Muscle of leg (tissue), 11 donors: ENCODE results near the gene COX6A1. TPM values are rescaled to one million over a fixed set of nuclear protein-coding genes. Genes with fewer than 3 reads are reported as not detected.
"Not testable (repeated sequence)": the region's sequence is repeated elsewhere in the genome, so short reads cannot be mapped to it uniquely, and the experiment has no call there.

Experiments used
- DNase-seq: peaks from one replicate; pipeline ENCODE4 v3.0.0; 2013
- H3K27ac ChIP-seq: one replicate; pipeline ENCODE4 v1.5.1; 2013; ENCODE audit warnings: mild to moderate bottlenecking, low read length, control low read depth
- H3K27me3 ChIP-seq: one replicate; pipeline ENCODE4 v1.6.1; 2013; ENCODE audit warnings: low read length; ENCODE audit not compliant: control insufficient read depth, insufficient read depth
- H3K36me3 ChIP-seq: one replicate; pipeline ENCODE4 v1.6.1; 2013; ENCODE audit warnings: low read length; ENCODE audit not compliant: control insufficient read depth, insufficient read depth
- H3K4me1 ChIP-seq: one replicate; pipeline ENCODE4 v1.6.1; 2013; ENCODE audit warnings: low read length; ENCODE audit not compliant: control insufficient read depth, insufficient read depth
- H3K4me3 ChIP-seq: one replicate; pipeline ENCODE4 v1.5.1; 2013; ENCODE audit warnings: low read length, control low read depth
- H3K9me3 ChIP-seq: replicated peaks from 2 replicates; pipeline ENCODE4 v1.6.1; 2013; ENCODE audit warnings: low read depth, low read length; ENCODE audit not compliant: control insufficient read depth
- WGBS: methylation state at CpG from one replicate; pipeline ENCODE4 v1.1.5; 2013; ENCODE audit warnings: missing lambda C conversion rate; ENCODE audit not compliant: insufficient coverage; 5-methylcytosine and 5-hydroxymethylcytosine counted together
- polyA plus RNA-seq, 8 donors: library from polyadenylated mRNA; unstranded; fragments of 120-200 nt; gene quantifications; one replicate each; pipeline versions ENCODE4 v1.2.1 to v1.2.3, GENCODE V29; 2013; ENCODE audit warnings: inconsistent platforms in 1 of 8, low replicate concordance in 1 of 8; ENCODE audit not compliant: insufficient read length in 8 of 8, insufficient read depth in 1 of 8
- total RNA-seq: library from RNA; stranded (reverse); fragments of 120-200 nt; gene quantifications from one replicate; pipeline ENCODE4 v1.2.4, GENCODE V29; 2013

Gene COX6A1
- total and polyA plus RNA-seq, 9 donors: 105 to 211 (median 133) TPM

DNA sequence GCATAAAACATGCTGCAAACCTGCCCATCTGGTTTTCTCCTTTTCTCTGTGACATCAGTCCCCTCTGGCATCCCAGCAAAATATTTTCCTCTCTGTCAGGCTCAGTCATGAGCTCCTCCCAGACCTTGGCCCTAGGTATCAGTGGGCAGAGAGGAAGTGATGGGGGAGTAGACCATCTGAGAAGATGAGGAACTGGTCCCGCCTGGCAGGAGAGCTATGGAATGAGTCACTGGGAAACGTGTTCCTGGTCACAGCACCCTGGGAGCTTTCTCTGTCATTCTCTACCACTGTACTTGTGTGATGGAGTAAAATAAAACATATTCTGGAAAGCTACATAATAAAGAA lies 36.7 kb downstream of the COX6A1 start:
- H3K9me3 ChIP-seq: no peaks in the 10 kb centered on the region
- H3K27me3 ChIP-seq: no peaks in the 10 kb centered on the region
- no CpG with 5 or more reads among the region's 2 CpGs for WGBS
- peak; percentile 76 for DNase-seq
- no peak overlapping the region for H3K4me3 ChIP-seq
- peaks cover 5% of the 10 kb centered on the region for H3K4me1 ChIP-seq
- H3K36me3 ChIP-seq: no peaks in the 10 kb centered on the region
- H3K27ac ChIP-seq: no peak overlapping the region

DNA sequence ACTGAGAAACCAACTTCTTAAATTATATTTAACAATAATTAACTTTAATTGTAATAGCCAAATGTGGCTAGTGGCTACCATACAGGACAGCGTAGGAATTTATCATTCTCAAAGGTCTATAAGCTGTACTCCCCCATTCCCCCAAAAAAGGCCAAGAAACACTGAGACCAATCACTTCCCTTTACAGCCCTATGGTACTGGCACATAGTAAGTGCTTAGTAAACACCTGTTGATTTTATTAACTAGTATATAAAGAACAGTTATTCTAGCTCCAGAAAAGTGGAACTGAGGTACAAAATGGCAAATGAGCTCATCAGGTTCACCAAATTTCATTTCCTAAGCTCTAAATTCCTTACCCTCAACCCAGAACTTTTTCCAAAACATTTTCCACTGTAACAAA lies 37.7 kb downstream of the COX6A1 start:
- Histone ChIP-seq H3K27ac (no peak overlapping the region), H3K4me1 (no peaks in the 10 kb centered on the region), H3K27me3 (no peaks in the 10 kb centered on the region), H3K9me3 (no peaks in the 10 kb centered on the region), H3K4me3 (no peak overlapping the region), H3K36me3 (no peaks in the 10 kb centered on the region)
- WGBS: no CpG with 5 or more reads among the region's 1 CpG
- DNase-seq: no peak

DNA sequence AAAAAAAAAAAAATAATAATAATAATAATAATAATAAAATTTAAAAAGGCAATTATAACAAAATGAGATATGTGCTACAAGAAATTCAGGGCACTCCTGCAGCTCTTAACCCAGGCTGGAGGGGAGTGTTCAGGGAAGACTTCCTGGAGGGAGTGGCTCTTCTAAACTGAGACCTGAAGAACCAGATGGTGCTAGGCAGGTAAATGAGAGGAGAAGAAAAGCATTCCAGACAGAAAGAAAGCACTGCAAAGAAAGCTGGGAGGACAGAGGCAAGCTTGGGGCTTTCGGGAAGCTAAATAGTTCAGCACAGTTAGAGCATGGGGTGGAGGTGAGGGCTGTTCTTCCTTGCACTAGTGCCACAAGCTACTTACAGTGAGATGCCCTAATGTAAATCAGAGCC lies 41.5 kb downstream of the COX6A1 start:
- 100% methylated on average over 1 of the region's 1 CpG for WGBS
- no peak for DNase-seq
- H3K27ac ChIP-seq: no peak overlapping the region
- H3K4me1 ChIP-seq: no peaks in the 10 kb centered on the region
- no peaks in the 10 kb centered on the region for H3K9me3 ChIP-seq
- no peaks in the 10 kb centered on the region for H3K27me3 ChIP-seq
- H3K36me3 ChIP-seq: peaks cover 12% of the 10 kb centered on the region
- H3K4me3 ChIP-seq: no peak overlapping the region

DNA sequence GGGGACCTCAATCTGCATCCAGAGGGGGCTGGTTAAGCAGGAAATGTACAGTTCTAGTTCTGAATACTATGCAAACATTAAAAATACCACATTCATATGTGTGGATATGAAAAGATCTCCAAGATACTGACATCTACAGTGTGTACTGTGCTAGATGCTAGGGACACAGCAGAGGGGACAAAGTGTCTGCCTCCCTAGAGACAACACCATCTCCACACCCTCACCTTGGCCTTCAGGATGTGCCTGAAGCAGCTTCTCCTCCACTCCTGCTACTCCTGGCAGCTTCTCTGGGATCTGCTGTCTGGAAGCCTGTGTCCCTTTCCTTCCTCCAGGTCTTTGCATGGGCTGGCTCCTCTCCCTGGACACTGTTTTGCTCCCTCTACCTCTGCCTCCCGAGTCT lies 42.3 kb downstream of the COX6A1 start:
- Histone ChIP-seq H3K4me1 (no peaks in the 10 kb centered on the region), H3K27ac (no peak overlapping the region), H3K36me3 (peaks cover 12% of the 10 kb centered on the region), H3K4me3 (no peak overlapping the region), H3K9me3 (no peaks in the 10 kb centered on the region), H3K27me3 (no peaks in the 10 kb centered on the region)
- 71% methylated on average over 1 of the region's 1 CpG for WGBS
- no peak for DNase-seq

DNA sequence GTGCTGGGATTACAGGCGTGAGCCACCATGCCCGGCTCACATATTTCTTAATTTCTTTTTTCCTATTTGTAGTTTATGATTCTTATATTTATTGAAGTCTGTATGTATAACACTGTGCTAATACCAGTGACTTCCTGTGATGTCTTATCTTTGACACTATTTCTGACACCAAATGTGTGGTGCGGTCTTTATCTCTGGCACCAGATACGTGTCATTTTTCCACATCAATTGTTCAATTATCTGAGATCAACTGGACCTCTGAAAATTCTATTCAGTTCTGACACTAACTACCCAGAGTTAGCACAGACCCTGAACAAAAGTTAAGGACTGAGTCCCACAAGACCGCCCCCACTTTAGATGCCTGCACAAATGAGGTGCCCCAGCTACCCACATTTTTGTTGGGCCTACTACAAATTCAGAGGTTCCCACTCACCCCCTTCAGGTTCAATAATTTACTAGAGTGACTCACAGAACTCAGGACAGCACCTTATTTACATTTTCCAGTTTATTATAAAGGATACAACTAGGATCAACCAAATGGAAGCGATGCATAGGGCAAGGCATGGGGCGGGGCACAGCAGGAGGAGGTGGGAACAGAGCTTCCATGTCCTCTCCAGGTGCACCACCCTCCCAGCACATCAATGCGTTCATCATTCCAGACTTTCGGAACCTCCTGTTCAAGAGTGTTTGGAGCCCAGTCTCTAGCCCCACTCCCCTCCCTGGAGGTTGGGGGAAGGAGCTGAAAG lies 43.3 kb downstream of the COX6A1 start:
- H3K9me3 ChIP-seq: no peaks in the 10 kb centered on the region
- 95% methylated on average over 4 of the region's 9 CpGs for WGBS
- no peak for DNase-seq
- H3K4me3 ChIP-seq: no peak overlapping the region
- peaks cover 12% of the 10 kb centered on the region for H3K36me3 ChIP-seq
- H3K4me1 ChIP-seq: no peaks in the 10 kb centered on the region
- H3K27me3 ChIP-seq: no peaks in the 10 kb centered on the region
- H3K27ac ChIP-seq: no peak overlapping the region

DNA sequence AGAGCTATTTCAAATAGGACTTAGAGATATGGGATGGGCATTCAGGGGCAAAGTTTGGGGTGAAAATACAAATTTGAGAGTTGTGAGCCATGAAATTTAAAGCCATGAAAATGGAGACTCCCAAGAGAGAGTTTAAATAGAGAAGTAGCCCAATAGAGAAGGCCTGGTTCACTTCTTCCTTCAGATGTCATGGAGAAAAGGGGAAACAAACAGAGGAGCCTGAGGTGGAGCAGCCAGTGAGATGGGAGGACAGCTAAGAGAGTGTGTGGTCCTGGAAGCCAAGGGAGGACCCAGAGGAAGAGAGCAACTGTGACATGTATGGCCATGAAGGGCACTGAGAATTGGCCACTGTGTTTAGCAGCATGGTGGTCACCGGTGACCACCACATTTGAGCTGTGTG lies 45.7 kb downstream of the COX6A1 start:
- Histone ChIP-seq H3K4me1 (no peaks in the 10 kb centered on the region), H3K9me3 (no peaks in the 10 kb centered on the region), H3K27me3 (no peaks in the 10 kb centered on the region), H3K36me3 (peaks cover 15% of the 10 kb centered on the region), H3K27ac (no peak overlapping the region), H3K4me3 (no peak overlapping the region)
- DNase-seq: no peak
- WGBS: 94% methylated on average over 1 of the region's 1 CpG

DNA sequence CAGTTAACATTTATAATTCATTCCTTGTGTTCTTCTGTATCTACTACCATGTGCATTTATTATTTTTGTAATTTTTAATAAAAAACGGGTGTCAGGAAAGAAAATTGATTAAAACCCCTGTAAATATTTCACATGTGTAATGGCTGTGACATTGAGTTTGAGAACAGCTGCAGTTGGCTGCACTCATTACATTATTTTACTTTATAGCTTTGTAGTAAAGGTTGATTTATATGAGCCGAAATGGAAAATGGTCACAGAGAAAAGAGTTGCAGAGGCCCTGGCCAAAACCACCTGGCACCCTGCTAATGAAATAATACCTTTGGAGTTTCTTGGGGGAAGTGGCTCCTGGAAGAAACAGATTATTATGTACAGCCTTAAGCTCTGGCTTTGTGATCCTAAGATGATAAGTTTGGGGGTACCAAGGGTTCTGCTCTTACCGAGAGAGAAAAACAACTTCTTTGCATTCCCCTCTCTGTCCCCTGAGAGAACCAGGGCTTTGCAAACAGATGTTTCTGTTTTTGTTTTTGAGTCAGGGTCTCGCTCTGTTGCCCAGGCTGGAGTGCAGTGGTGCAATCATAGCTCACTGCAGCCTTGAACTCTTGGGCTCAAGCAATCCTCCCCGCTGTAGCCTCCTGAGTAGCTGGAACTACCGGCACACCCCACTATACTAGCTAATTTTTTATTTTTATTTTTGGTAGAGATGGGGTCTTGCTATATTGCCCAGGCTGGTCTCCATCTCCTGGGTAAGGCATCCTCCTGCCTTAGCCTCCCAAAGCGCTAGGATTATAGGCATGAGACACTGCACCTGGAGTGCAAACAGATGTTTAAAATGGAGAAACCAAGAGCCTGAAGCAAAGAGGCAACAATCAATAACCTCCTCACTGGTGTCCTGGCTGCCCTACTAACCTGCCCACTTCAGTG lies 48.3 kb downstream of the COX6A1 start:
- no CpG with 5 or more reads among the region's 7 CpGs for WGBS
- Histone ChIP-seq H3K27me3 (no peaks in the 10 kb centered on the region), H3K27ac (no peak overlapping the region), H3K36me3 (peaks cover 27% of the 10 kb centered on the region), H3K9me3 (no peaks in the 10 kb centered on the region), H3K4me1 (no peaks in the 10 kb centered on the region), H3K4me3 (no peak overlapping the region)
- no peak for DNase-seq

DNA sequence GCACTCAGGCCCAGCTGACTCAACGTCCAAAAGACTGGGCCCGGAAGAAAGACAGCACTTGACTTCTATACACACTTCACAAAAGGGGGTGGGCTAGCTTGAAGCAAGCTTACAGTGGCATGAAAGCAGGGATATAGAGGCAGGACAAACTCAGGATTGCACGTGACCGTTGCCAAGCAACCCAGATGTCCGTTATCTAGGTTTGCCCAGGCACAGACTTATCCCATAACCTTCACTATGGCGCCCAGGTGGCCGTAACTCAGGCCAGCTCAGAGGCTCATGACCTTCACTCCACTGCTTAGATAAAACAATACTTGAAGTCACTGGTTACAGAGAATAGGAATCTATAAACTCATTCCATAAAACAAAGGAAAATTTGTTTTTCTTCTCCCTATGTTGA lies 49.6 kb downstream of the COX6A1 start:
- no CpG with 5 or more reads among the region's 7 CpGs for WGBS
- not testable (repeated sequence) for H3K4me1 ChIP-seq

DNA sequence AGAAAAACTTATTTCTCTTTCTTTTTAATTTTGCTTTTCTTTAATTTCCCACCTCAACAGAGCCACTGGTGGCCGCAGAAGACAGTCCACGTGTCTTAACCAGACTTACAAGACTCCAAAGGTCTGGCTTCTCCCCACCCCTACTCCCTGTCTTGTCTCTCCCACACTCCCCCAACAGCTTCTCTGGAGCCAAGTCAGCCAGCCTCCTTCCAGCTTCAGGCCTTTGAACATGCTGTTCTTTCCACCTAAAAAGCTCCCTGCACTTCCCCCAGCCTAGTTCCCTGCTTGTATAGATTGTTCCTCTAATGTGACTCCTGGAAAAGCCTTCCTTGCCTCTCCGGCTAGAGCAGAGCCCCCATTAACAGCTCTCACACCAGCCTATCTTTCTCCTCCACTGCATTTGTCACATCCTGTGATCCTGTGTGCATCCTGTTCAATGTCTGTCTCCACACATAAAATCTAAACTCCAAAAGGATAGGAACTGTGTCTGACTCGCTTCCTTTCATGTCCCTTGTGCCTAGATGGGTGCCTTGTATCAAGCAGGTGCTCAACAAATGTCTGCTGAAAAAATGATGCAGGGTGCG lies 50.2 kb downstream of the COX6A1 start:
- Histone ChIP-seq H3K27me3 (no peaks in the 10 kb centered on the region), H3K27ac (no peak overlapping the region), H3K4me3 (no peak overlapping the region), H3K9me3 (no peaks in the 10 kb centered on the region), H3K36me3 (peaks cover 19% of the 10 kb centered on the region), H3K4me1 (no peaks in the 10 kb centered on the region)
- 66% methylated on average over 5 of the region's 5 CpGs for WGBS
- no peak for DNase-seq

More for the DNA sequence above, 49.6 kb downstream of the COX6A1 start:
- H3K27ac ChIP-seq, H3K27me3 ChIP-seq, DNase-seq, H3K4me3 ChIP-seq, H3K9me3 ChIP-seq: not testable (repeated sequence)
- H3K36me3 ChIP-seq: peaks cover 19% of the 10 kb centered on the region

DNA sequence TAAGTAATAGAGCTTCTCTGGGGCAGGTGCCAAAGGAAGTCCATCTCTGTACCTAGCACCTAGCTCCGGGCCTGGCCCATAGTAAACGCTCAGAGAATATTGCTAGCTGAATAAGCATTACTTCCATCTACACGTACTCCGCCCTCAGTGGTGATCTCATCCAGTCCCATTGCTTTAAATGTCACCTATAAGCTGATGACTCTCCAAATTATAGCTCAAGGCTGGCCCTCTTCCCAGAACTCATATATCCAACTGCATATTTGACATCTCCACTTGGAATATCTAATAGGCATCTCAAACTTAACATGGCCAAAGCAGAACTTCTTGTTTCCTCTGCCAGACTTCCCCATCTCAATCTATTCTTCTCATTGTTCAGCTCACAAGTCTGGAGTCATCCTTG lies 51.1 kb downstream of the COX6A1 start:
- DNase-seq: no peak
- no peaks in the 10 kb centered on the region for H3K27me3 ChIP-seq
- 84% methylated on average over 4 of the region's 4 CpGs for WGBS
- no peak overlapping the region for H3K4me3 ChIP-seq
- peaks cover 19% of the 10 kb centered on the region for H3K36me3 ChIP-seq
- H3K9me3 ChIP-seq: no peaks in the 10 kb centered on the region
- no peak overlapping the region for H3K27ac ChIP-seq
- H3K4me1 ChIP-seq: no peaks in the 10 kb centered on the region
